Astrocyte of the cerebellum (primary cell): Measurements from ENCODE around the gene TBC1D26.
"Not testable (repeated sequence)": the region's sequence is repeated elsewhere in the genome, so short reads cannot be mapped to it uniquely, and the experiment has no call there.

Source experiments
- DNase-seq: peaks from one replicate; pipeline ENCODE4 v3.0.0-alpha.2; 2011; ENCODE audit warnings: low read depth
- H3K4me3 ChIP-seq: 2 replicates; pipeline ENCODE4 v1.5.1; 2011; ENCODE audit warnings: mild to moderate bottlenecking, low read depth, low read length, moderate library complexity
- in situ Hi-C: cut with HindIII; loops from 2 replicates; pipeline ENCODE4 v1.10.0; 2017; ENCODE audit warnings: low sequenced_read_pairs
- TF ChIP-seq, protein P1 (sequence below): IDR thresholded peaks from 2 replicates; pipeline ENCODE4 v1.5.1; 2012; ENCODE audit warnings: low read length, low read depth, moderate library complexity, mild to moderate bottlenecking; ENCODE audit errors: missing control alignments

The TBC1D26 gene

DNA sequence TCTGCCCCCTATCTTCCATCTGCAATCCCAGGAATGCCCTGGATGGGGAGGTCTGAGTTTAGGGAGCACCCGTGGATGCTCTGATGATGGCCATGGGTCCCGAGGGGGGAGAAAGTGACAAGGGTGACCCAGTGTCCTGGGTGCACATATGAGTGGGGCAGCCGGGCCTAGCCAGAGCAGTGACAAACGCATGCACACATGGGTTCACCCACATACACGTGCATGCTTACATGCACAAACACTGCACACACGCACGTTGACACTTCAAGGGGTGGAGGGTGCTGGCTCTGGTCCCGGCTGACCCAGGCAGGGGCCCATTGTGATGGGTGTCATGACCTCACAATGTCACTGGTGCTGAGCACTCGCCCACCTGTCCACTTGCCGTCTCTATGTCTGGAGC, at the start of gene TBC1D26:
Gene TBC1D26, plus strand, starts transcription at position 384 of the 400 bp plus-strand sequence. CDS start 3,066 bp downstream, outside the sequence.
- DNase-seq, in situ Hi-C loops, H3K4me3 ChIP-seq: not testable (repeated sequence)

GRCh38 chr17:15683135-15683534, 48.9 kb upstream of the TBC1D26 start:
- H3K4me3 ChIP-seq, DNase-seq, in situ Hi-C loops: not testable (repeated sequence)

DNA sequence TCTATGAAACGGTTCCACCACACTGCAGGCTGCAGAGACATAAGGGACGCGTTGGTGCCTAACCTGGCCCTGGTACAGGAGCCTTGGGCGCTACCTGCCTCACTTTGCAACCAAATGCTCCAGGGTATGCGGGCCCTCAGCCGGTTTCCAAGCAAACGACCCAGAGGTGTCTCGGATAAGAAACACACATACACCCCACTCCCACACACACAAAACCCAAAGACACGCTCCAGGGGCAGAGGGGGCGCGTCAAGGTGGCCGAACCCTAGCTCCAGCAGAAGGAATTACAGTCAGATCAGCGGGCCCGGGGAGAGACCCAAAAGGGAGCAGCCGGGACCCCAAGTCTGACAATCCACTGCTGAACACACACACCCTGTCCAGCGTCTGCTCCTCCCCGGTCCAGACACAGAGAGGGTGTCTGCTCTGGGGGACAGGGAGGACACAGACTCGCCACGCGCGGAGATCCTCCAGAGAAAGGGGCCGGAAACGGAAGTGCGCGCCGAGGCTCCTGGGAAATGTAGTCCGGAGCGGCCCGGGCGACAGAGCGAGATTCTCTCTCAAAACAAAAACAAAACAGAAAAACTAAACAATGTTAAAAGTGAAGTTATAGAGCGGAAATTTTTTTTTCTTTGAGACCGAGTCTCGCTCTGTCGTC, 48.1 kb upstream of the TBC1D26 start, which contains the start of gene TRIM16:
Gene TRIM16, minus strand, starts transcription at position 488 of the 655 bp plus-strand sequence. CDS start 32,702 bp downstream, outside the sequence.
- DNase-seq, in situ Hi-C loops: not testable (repeated sequence)
- peak within 1 kb of the TSS; percentile 61 for H3K4me3 ChIP-seq
- TF ChIP-seq, protein P1, sequence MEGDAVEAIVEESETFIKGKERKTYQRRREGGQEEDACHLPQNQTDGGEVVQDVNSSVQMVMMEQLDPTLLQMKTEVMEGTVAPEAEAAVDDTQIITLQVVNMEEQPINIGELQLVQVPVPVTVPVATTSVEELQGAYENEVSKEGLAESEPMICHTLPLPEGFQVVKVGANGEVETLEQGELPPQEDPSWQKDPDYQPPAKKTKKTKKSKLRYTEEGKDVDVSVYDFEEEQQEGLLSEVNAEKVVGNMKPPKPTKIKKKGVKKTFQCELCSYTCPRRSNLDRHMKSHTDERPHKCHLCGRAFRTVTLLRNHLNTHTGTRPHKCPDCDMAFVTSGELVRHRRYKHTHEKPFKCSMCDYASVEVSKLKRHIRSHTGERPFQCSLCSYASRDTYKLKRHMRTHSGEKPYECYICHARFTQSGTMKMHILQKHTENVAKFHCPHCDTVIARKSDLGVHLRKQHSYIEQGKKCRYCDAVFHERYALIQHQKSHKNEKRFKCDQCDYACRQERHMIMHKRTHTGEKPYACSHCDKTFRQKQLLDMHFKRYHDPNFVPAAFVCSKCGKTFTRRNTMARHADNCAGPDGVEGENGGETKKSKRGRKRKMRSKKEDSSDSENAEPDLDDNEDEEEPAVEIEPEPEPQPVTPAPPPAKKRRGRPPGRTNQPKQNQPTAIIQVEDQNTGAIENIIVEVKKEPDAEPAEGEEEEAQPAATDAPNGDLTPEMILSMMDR: peak; percentile 27

DNA sequence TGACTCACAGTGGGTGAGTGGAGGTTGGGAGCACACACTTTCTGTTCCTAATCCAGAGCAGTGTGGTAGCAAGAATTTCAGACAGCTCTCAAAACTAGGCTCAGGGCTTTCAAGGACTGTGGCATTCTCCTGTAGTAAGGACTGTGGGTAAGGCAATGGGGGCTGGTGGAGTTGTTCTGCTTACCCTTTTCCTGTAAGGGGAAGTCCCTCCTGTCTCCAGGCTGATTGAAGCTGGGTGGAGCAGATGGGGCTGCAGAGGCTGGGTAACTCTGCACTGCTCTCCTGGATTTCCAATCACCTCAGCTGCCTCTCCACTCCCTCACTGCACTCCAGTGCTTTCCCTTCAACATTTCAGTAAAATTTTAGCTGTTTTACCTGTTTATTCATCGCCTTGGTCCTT, 44.6 kb upstream of the TBC1D26 start:
- DNase-seq, in situ Hi-C loops, H3K4me3 ChIP-seq: not testable (repeated sequence)

GRCh38 chr17:15698967-15699366, 33.1 kb upstream of the TBC1D26 start:
- in situ Hi-C loops, DNase-seq: not testable (repeated sequence)
- peak overlapping the region; percentile 51 for H3K4me3 ChIP-seq

- in situ Hi-C loops: not testable (repeated sequence)
- DNase-seq: peak; percentile 99
Observed at GRCh38 chr17:15699413-15699924, 32.6 kb upstream of the TBC1D26 start, which contains the start of gene ZNF286A. Gene ZNF286A, plus strand, starts transcription at chr17:15699752. Its CDS starts 578 bp downstream, at chr17:15700330.

GRCh38 chr17:15699937-15700336, 32.1 kb upstream of the TBC1D26 start:
- DNase-seq, in situ Hi-C loops: not testable (repeated sequence)
- H3K4me3 ChIP-seq: peak overlapping the region; percentile 51

More at GRCh38 chr17:15699413-15699924, 32.6 kb upstream of the TBC1D26 start, which contains the start of gene ZNF286A:
- H3K4me3 ChIP-seq: peak within 1 kb of the TSS; percentile 51

GRCh38 chr17:15704239-15704638, 27.8 kb upstream of the TBC1D26 start:
- in situ Hi-C loops, DNase-seq, H3K4me3 ChIP-seq: not testable (repeated sequence)

- in situ Hi-C loops, DNase-seq, H3K4me3 ChIP-seq: not testable (repeated sequence)
Observed at GRCh38 chr17:15704813-15705212, 27.3 kb upstream of the TBC1D26 start.

DNA sequence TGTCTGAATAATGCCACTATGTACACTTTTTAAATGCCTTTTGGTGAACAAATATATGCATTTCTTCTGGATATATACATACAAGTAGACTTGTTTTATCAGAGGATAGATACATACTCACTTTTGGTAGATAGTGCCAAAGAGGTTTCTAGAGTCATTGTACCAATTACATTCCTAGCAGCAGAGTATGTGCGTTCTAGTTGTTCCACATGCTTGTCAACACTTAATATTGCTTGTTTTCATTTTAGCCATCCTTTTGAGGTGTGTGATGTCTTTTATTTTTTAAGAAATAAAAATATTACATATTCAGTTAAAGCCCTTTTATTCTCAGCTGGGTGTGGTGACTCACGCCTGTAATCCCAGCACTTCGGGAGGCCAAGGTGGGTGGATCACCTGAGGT, 23.2 kb upstream of the TBC1D26 start:
- H3K4me3 ChIP-seq, in situ Hi-C loops, DNase-seq: not testable (repeated sequence)

DNA sequence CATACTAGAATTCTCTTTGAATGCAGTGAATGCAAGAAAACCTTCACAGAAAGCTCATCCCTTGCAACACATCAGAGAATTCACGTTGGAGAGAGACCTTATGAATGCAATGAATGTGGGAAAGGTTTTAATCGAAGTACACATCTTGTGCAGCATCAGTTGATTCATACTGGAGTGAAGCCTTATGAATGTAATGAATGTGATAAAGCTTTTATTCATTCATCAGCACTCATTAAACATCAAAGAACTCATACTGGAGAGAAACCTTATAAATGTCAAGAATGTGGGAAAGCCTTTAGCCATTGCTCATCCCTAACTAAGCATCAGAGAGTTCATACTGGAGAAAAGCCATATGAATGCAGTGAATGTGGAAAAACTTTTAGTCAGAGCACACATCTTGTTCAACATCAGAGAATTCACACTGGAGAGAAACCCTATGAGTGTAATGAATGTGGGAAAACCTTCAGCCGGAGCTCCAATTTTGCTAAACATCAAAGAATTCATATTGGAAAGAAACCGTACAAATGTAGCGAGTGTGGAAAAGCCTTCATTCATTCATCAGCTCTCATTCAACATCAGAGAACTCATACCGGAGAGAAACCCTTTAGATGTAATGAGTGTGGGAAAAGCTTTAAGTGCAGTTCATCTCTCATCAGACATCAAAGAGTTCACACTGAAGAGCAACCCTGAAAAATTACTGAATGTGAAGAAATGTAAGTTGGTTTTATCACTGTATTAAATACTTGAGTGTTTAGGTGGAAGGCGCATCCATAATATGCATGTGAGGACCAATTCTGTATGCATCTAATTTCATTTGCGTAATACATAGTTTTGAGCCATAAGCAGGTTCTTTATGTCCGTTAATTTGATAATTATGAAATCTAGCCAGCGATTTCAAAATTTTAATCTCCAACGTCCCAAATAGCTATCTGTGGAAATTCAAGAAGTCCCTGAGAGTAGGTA, 15.2 kb upstream of the TBC1D26 start:
- DNase-seq, H3K4me3 ChIP-seq, in situ Hi-C loops: not testable (repeated sequence)

DNA sequence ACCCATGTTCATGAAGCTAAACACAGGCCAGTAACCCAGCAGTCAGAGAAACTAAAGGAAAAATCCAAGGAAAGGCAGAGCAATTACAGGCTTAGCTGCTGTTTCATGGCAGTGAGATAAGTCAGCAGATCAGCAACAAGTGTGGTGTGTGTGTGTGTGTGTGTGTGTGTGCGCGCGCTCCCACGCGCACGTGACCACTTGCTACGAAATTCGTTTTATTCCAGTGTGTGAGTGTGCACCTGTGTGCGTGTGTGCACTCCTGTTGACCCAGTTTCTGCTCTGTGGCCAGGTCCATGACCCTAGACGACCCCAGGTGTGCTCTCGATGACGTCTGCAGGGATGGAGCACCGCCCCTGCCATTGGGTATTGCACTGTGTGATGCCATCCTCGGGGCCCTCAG, 1.5 kb upstream of the TBC1D26 start:
- DNase-seq, in situ Hi-C loops, H3K4me3 ChIP-seq: not testable (repeated sequence)

DNA sequence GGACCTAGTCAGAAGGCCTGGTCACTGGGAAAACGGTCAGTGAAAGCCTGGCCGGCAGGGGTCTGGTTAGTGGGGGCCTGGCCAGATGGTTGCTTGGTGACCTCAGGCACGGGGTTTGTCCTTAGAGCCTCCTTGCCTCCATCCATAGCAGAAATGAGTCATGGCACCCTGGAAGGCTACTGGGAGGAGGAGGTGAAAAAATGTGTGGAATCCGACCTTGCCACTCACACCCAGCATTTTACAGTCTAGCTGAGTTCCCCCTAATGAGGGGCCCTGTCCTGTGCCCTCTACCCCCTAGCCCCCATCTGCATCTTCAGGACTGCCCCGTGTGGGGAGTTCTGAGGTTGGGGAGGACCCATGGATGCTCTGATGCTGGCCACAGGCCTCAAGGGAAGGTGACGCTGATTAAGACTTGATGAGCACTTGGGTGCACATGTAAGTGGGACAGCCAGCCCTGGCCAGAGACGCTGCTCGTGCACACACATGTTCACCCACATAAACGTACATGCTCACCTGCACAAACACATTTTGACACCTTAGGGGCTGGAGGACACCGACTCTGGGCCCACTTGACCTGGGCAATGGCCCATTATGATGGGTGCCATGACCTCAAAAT, 1.2 kb downstream of the TBC1D26 start:
- in situ Hi-C loops, DNase-seq, H3K4me3 ChIP-seq: not testable (repeated sequence)

- in situ Hi-C loops, DNase-seq, H3K4me3 ChIP-seq: not testable (repeated sequence)
Observed at GRCh38 chr17:15736578-15736977, 4.5 kb downstream of the TBC1D26 start.
